EL (cell line): ENCODE measurements around the gene KRTAP12-2.

Experiments used
- DNase-seq: peaks from one replicate; pipeline ENCODE4 v3.0.0-alpha.2; 2016

The KRTAP12-2 gene

DNA sequence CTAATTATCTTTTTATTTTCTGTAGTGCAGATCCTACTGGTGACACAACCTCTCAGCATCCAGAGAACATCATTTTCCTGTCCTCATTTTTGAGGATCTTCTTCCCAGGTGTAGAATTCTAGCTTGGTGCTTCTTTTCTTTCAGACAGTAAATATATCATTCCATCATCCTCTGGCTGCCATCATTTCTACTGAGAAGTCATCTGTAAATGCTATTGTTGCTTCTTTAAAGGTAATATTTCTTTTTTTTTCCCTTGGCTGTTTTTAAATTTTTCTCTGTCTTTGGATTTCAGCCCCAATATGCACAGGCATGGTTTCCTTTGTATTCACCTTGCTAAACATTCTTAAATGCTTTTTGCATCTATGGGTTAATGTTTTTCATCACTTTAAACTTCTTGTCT lies 43.2 kb downstream of the KRTAP12-2 start:
- DNase-seq, result no peak

- no peak for DNase-seq
Observed at GRCh38 chr21:44619886-44620285, 46.8 kb downstream of the KRTAP12-2 start.

GRCh38 chr21:44618909-44619308 lies 47.8 kb downstream of the KRTAP12-2 start:
- DNase-seq, result no peak

DNA sequence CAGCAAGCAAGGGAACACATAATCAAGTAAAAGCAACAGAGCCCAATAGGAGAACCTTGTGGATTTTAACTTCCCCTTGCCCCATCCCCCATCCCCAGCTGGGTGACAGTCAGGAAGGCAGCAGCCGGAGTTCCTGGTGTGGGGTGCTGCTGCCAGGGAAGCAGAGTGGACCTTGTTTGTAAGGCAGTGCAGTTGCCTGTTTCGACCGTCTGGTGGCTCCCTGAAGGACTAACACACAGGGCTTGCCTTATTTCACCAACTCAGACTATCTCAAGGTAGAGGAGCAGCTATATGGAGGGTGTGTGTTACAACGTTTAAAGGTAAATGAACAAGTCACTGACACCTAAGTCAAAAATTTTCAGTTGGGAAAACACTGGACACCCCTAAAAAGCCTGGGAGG lies 48.2 kb downstream of the KRTAP12-2 start:
- peak; percentile 7 for DNase-seq

DNA sequence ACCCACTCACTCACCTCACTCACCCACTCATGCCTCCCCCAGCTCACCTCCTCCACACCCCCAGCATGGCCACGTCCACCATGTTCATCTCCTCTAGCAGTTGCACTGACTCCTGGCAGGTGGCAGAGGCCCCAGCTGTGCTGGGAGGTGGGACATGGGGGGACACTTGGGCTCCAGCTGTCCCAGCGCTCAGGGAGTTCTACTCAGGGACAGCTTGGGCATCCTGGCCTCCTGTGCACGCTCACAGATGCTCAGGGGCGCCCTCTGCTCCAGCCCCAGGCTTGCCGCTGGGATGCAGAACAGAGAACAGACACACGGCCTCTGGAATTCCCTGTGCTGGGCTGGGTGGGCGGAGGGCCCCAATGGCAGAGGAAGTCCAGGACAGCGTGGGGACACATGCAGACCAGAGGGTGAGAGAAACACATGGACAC lies 49.6 kb downstream of the KRTAP12-2 start:
- no peak for DNase-seq

GRCh38 chr21:44616591-44616926 lies 50.2 kb downstream of the KRTAP12-2 start:
- no peak for DNase-seq
